ENCODE data around the gene ITPK1. TPM values are rescaled to one million over a fixed set of nuclear protein-coding genes. Genes with fewer than 3 reads are reported as not detected.

ITPK1 gene
- total RNA-seq, 2 experiments from 2014 or later = 17.8 to 34.7 TPM

GRCh38 chr14:93089521-93090269 is 26.0 kb downstream of the ITPK1 start:
- DNase-seq (ENCODE audit: low spot score) = no peak
- POLR2A ChIA-PET = no interaction called here
- Histone ChIP-seq H3K36me3 (ENCODE audit: insufficient read depth, low read length) (no peaks in the 10 kb centered on the region), H4K20me1 (ENCODE audit: insufficient read depth, low read length) (peaks cover 5% of the 10 kb centered on the region; the same call in 1 of the 2 replicates), H3K27ac (ENCODE audit: low read depth, low read length, poor library complexity, severe bottlenecking) (no peak overlapping the region), H3K79me2 (ENCODE audit: insufficient read depth, low read depth, low read length) (no peaks in the 10 kb centered on the region), H2AFZ (ENCODE audit: low read length) (no peak overlapping the region), H3K4me3 (ENCODE audit: low read depth, low read length, poor library complexity, severe bottlenecking) (no peak overlapping the region), H3K4me2 (ENCODE audit: low read length) (no peak overlapping the region), H3K9me3 (ENCODE audit: low read length) (no peaks in the 10 kb centered on the region), H3K9me2 (ENCODE audit: insufficient read depth, low read length) (no peaks in the 10 kb centered on the region), H3K4me1 (ENCODE audit: insufficient read depth, low read length, poor library complexity, severe bottlenecking) (no peaks in the 10 kb centered on the region)
- TF ChIP-seq EZH2phosphoT487 (IDR thresholded peaks at IDR 0.05; ENCODE audit: borderline replicate concordance, low read depth, low read length) (no peak), CTCF (conservative IDR thresholded peaks at IDR 0.05; ENCODE audit: low read length) (no peak)
- BruUV-seq (replicated peaks) = no TSS peak
- intact Hi-C loops (cut with micrococcal nuclease; ENCODE audit: unreplicated experiment) = no loop called here
- CTCF ChIA-PET (ENCODE audit: unreplicated experiment) = interaction anchor here (0.6 kb wide), 1 partner anchor 28 kb away, joined by 10 read pairs; no protein-coding TSS in a partner anchor

GRCh38 chr14:93086441-93087055 is 29.2 kb downstream of the ITPK1 start:
- no peaks in the 10 kb centered on the region for H3K9me2 ChIP-seq (ENCODE audit: insufficient read depth, low read length)
- DNase-seq (ENCODE audit: low spot score) = no peak
- no peak for TF ChIP-seq EZH2phosphoT487 (IDR thresholded peaks at IDR 0.05; ENCODE audit: borderline replicate concordance, low read depth, low read length)
- TF ChIP-seq CTCF (conservative IDR thresholded peaks at IDR 0.05; ENCODE audit: low read length) = no peak
- no peak overlapping the region for H3K4me2 ChIP-seq (ENCODE audit: low read length)
- POLR2A ChIA-PET = no interaction called here
- H3K4me3 ChIP-seq (ENCODE audit: low read depth, low read length, poor library complexity, severe bottlenecking) = no peak overlapping the region
- peaks cover 7% of the 10 kb centered on the region for H3K4me1 ChIP-seq (ENCODE audit: insufficient read depth, low read length, poor library complexity, severe bottlenecking)
- peaks cover 5% of the 10 kb centered on the region; the same call in 1 of the 2 replicates for H4K20me1 ChIP-seq (ENCODE audit: insufficient read depth, low read length)
- intact Hi-C loops (cut with micrococcal nuclease; ENCODE audit: unreplicated experiment) = no loop called here
- CTCF ChIA-PET (ENCODE audit: unreplicated experiment) = no interaction called here
- no peaks in the 10 kb centered on the region for H3K36me3 ChIP-seq (ENCODE audit: insufficient read depth, low read length)
- no peaks in the 10 kb centered on the region for H3K9me3 ChIP-seq (ENCODE audit: low read length)
- H3K79me2 ChIP-seq (ENCODE audit: insufficient read depth, low read depth, low read length) = no peaks in the 10 kb centered on the region
- BruUV-seq (replicated peaks) = no TSS peak
- H2AFZ ChIP-seq (ENCODE audit: low read length) = no peak overlapping the region
- H3K27ac ChIP-seq (ENCODE audit: low read depth, low read length, poor library complexity, severe bottlenecking) = no peak overlapping the region

GRCh38 chr14:93085911-93086310 is 29.8 kb downstream of the ITPK1 start:
- CTCF ChIA-PET (ENCODE audit: unreplicated experiment) = no interaction called here

More at GRCh38 chr14:93085911-93086310, 29.8 kb downstream of the ITPK1 start:
- intact Hi-C loops (cut with micrococcal nuclease; ENCODE audit: unreplicated experiment) = no loop called here
- no peaks in the 10 kb centered on the region for H3K9me3 ChIP-seq (ENCODE audit: low read length)
- H3K27ac ChIP-seq (ENCODE audit: low read depth, low read length, poor library complexity, severe bottlenecking) = no peak overlapping the region
- H4K20me1 ChIP-seq (ENCODE audit: insufficient read depth, low read length) = no peaks in the 10 kb centered on the region; the same call in 1 of the 2 replicates
- TF ChIP-seq EZH2phosphoT487 (IDR thresholded peaks at IDR 0.05; ENCODE audit: borderline replicate concordance, low read depth, low read length) (no peak), CTCF (conservative IDR thresholded peaks at IDR 0.05; ENCODE audit: low read length) (no peak)
- H3K4me1 ChIP-seq (ENCODE audit: insufficient read depth, low read length, poor library complexity, severe bottlenecking) = peaks cover 7% of the 10 kb centered on the region
- no peak overlapping the region for H3K4me3 ChIP-seq (ENCODE audit: low read depth, low read length, poor library complexity, severe bottlenecking)
- no peak overlapping the region for H2AFZ ChIP-seq (ENCODE audit: low read length)
- BruUV-seq (replicated peaks) = no TSS peak
- DNase-seq (ENCODE audit: low spot score) = no peak
- H3K4me2 ChIP-seq (ENCODE audit: low read length) = no peak overlapping the region
- no peaks in the 10 kb centered on the region for H3K9me2 ChIP-seq (ENCODE audit: insufficient read depth, low read length)
- H3K79me2 ChIP-seq (ENCODE audit: insufficient read depth, low read depth, low read length) = no peaks in the 10 kb centered on the region
- POLR2A ChIA-PET = no interaction called here
- H3K36me3 ChIP-seq (ENCODE audit: insufficient read depth, low read length) = no peaks in the 10 kb centered on the region

Measured in OCI-LY7 (cell line).